ENCODE data around the gene PRR33.

Gene PRR33

GRCh38 chr11:1899090-1899489, 7.4 kb upstream of the PRR33 start:
- no peak overlapping the region for H3K4me3 ChIP-seq (ENCODE audit: low read depth, low read length)
- no peak for TF ChIP-seq CTCF (IDR thresholded peaks at IDR 0.05; ENCODE audit: insufficient read depth, low read length, missing control alignments)
- DNase-seq (ENCODE audit: low read depth, low spot score): no peak
- CTCF ChIA-PET: interaction anchor here (1.4 to 4.2 kb wide), 4 partner anchors 16 to 246 kb away, joined by 3 to 18 read pairs (median 9); no protein-coding TSS in a partner anchor
- POLR2A ChIA-PET: no interaction called here

GRCh38 chr11:1896923-1897322, 5.2 kb upstream of the PRR33 start:
- CTCF ChIA-PET: interaction anchor here (1.4 to 4.2 kb wide), 3 partner anchors 51 to 203 kb away, joined by 4 to 18 read pairs (median 18); no protein-coding TSS in a partner anchor
- no peak for DNase-seq (ENCODE audit: low read depth, low spot score)
- no peak for TF ChIP-seq CTCF (IDR thresholded peaks at IDR 0.05; ENCODE audit: insufficient read depth, low read length, missing control alignments)
- POLR2A ChIA-PET: no interaction called here
- H3K4me3 ChIP-seq (ENCODE audit: low read depth, low read length): no peak overlapping the region

GRCh38 chr11:1896468-1896867, 4.8 kb upstream of the PRR33 start:
- POLR2A ChIA-PET: no interaction called here
- no peak for TF ChIP-seq CTCF (IDR thresholded peaks at IDR 0.05; ENCODE audit: insufficient read depth, low read length, missing control alignments)
- no peak overlapping the region for H3K4me3 ChIP-seq (ENCODE audit: low read depth, low read length)
- DNase-seq (ENCODE audit: low read depth, low spot score): no peak
- CTCF ChIA-PET: interaction anchor here (1.4 to 4.2 kb wide), 3 partner anchors 52 to 203 kb away, joined by 4 to 18 read pairs (median 18); no protein-coding TSS in a partner anchor

- POLR2A ChIA-PET: no interaction called here
- CTCF ChIA-PET: no interaction called here
- no peak for TF ChIP-seq CTCF (IDR thresholded peaks at IDR 0.05; ENCODE audit: insufficient read depth, low read length, missing control alignments)
- no peak for DNase-seq (ENCODE audit: low read depth, low spot score)
- no peak overlapping the region for H3K4me3 ChIP-seq (ENCODE audit: low read depth, low read length)
Measured at GRCh38 chr11:1894759-1895158, 3.1 kb upstream of the PRR33 start.

GRCh38 chr11:1893581-1894359, 2.1 kb upstream of the PRR33 start:
- no peak for TF ChIP-seq CTCF (IDR thresholded peaks at IDR 0.05; ENCODE audit: insufficient read depth, low read length, missing control alignments)
- no peak overlapping the region for H3K4me3 ChIP-seq (ENCODE audit: low read depth, low read length)
- DNase-seq (ENCODE audit: low read depth, low spot score): no peak
- POLR2A ChIA-PET: no interaction called here
- CTCF ChIA-PET: no interaction called here

- CTCF ChIA-PET: interaction anchor here (2.3 kb wide), 1 partner anchor 11 kb away, joined by 18 read pairs; no protein-coding TSS in a partner anchor
- no peak for TF ChIP-seq CTCF (IDR thresholded peaks at IDR 0.05; ENCODE audit: insufficient read depth, low read length, missing control alignments)
- POLR2A ChIA-PET: no interaction called here
- DNase-seq (ENCODE audit: low read depth, low spot score): no peak
- H3K4me3 ChIP-seq (ENCODE audit: low read depth, low read length): no peak overlapping the region
Measured at GRCh38 chr11:1892558-1892957, 863 bp upstream of the PRR33 start.
